Muscle layer of duodenum (tissue), 2 donors: ENCODE data around the gene ARSB.

ENCODE experiments used
- H3K27ac ChIP-seq: one replicate; pipeline ENCODE4 v1.7.0; 2013; ENCODE audit warnings: mild to moderate bottlenecking, low read length
- H3K27me3 ChIP-seq: one replicate; pipeline ENCODE4 v1.7.0; 2013; ENCODE audit warnings: low read depth, mild to moderate bottlenecking, control low read depth, low read length
- H3K36me3 ChIP-seq, 2 donors: one replicate each; pipeline ENCODE4 v1.7.0; 2013; ENCODE audit warnings: low read length in 2 of 2, control low read depth in 1 of 2, mild to moderate bottlenecking in 1 of 2; ENCODE audit not compliant: insufficient read depth in 2 of 2, control insufficient read depth in 1 of 2
- H3K4me1 ChIP-seq, 2 donors: one replicate each; pipeline ENCODE4 v1.7.0; 2013; ENCODE audit warnings: low read length in 2 of 2, mild to moderate bottlenecking in 2 of 2, control low read depth in 1 of 2, moderate library complexity in 1 of 2; ENCODE audit not compliant: insufficient read depth in 2 of 2, control insufficient read depth in 1 of 2
- H3K4me3 ChIP-seq, 2 donors: one replicate each; pipeline ENCODE4 v1.7.0; 2013; ENCODE audit warnings: low read length in 2 of 2, low read depth in 1 of 2, mild to moderate bottlenecking in 1 of 2
- H3K9me3 ChIP-seq, 2 donors: one replicate each; pipeline ENCODE4 v1.7.0; 2013; ENCODE audit warnings: low read length in 2 of 2, control low read depth in 1 of 2, mild to moderate bottlenecking in 1 of 2; ENCODE audit not compliant: control insufficient read depth in 1 of 2
- donor health status: healthy.

Gene ARSB

GRCh38 chr5:79014631-79015030, 29.5 kb upstream of the ARSB start:
- no peaks in the 10 kb centered on the region for H3K4me1 ChIP-seq

GRCh38 chr5:79011869-79012268, 26.8 kb upstream of the ARSB start:
- Histone ChIP-seq H3K27me3 (no peaks in the 10 kb centered on the region), H3K4me3 (no peak overlapping the region), H3K27ac (no peak overlapping the region), H3K4me1 (no peaks in the 10 kb centered on the region), H3K9me3 (no peaks in the 10 kb centered on the region), H3K36me3 (no peaks in the 10 kb centered on the region)

More at GRCh38 chr5:79014631-79015030, 29.5 kb upstream of the ARSB start:
- H3K36me3 ChIP-seq: no peaks in the 10 kb centered on the region
- H3K4me3 ChIP-seq: no peak overlapping the region
- H3K27me3 ChIP-seq: no peaks in the 10 kb centered on the region
- H3K27ac ChIP-seq: no peak overlapping the region
- no peaks in the 10 kb centered on the region for H3K9me3 ChIP-seq

- no peak overlapping the region for H3K27ac ChIP-seq
- H3K27me3 ChIP-seq: no peaks in the 10 kb centered on the region
- H3K4me1 ChIP-seq: no peaks in the 10 kb centered on the region
- no peaks in the 10 kb centered on the region for H3K9me3 ChIP-seq
- H3K36me3 ChIP-seq: no peaks in the 10 kb centered on the region
- H3K4me3 ChIP-seq: no peak overlapping the region
These were observed 26.2 kb upstream of the ARSB start for GRCh38 chr5:79011219-79011836.

GRCh38 chr5:79008362-79008761, 23.3 kb upstream of the ARSB start:
- Histone ChIP-seq H3K27me3 (no peaks in the 10 kb centered on the region), H3K9me3 (no peaks in the 10 kb centered on the region), H3K4me3 (no peak overlapping the region), H3K4me1 (no peaks in the 10 kb centered on the region), H3K27ac (no peak overlapping the region), H3K36me3 (no peaks in the 10 kb centered on the region)

GRCh38 chr5:79007872-79008271, 22.8 kb upstream of the ARSB start:
- Histone ChIP-seq H3K9me3 (no peaks in the 10 kb centered on the region), H3K27me3 (no peaks in the 10 kb centered on the region), H3K4me3 (no peak overlapping the region), H3K4me1 (no peaks in the 10 kb centered on the region), H3K36me3 (no peaks in the 10 kb centered on the region), H3K27ac (no peak overlapping the region)

GRCh38 chr5:79005936-79006631, 21.0 kb upstream of the ARSB start:
- Histone ChIP-seq H3K27ac (no peak overlapping the region), H3K4me3 (no peak overlapping the region), H3K36me3 (no peaks in the 10 kb centered on the region), H3K4me1 (no peaks in the 10 kb centered on the region), H3K9me3 (no peaks in the 10 kb centered on the region), H3K27me3 (no peaks in the 10 kb centered on the region)

- Histone ChIP-seq H3K27ac (no peak overlapping the region), H3K4me3 (no peak overlapping the region), H3K36me3 (no peaks in the 10 kb centered on the region), H3K27me3 (no peaks in the 10 kb centered on the region), H3K9me3 (no peaks in the 10 kb centered on the region), H3K4me1 (no peaks in the 10 kb centered on the region)
These were observed 20.0 kb upstream of the ARSB start for GRCh38 chr5:79005151-79005550.

- Histone ChIP-seq H3K27ac (no peak overlapping the region), H3K27me3 (no peaks in the 10 kb centered on the region), H3K4me3 (no peak overlapping the region)
These were observed 17.3 kb upstream of the ARSB start for GRCh38 chr5:79002374-79002773.

GRCh38 chr5:79001471-79001870, 16.4 kb upstream of the ARSB start:
- Histone ChIP-seq H3K36me3 (no peaks in the 10 kb centered on the region), H3K4me1 (no peaks in the 10 kb centered on the region), H3K27me3 (no peaks in the 10 kb centered on the region), H3K4me3 (no peak overlapping the region), H3K27ac (no peak overlapping the region), H3K9me3 (no peaks in the 10 kb centered on the region)

More at GRCh38 chr5:79002374-79002773, 17.3 kb upstream of the ARSB start:
- Histone ChIP-seq H3K36me3 (no peaks in the 10 kb centered on the region), H3K9me3 (no peaks in the 10 kb centered on the region), H3K4me1 (no peaks in the 10 kb centered on the region)

- Histone ChIP-seq H3K4me1 (no peaks in the 10 kb centered on the region), H3K27ac (no peak overlapping the region), H3K36me3 (no peaks in the 10 kb centered on the region), H3K9me3 (no peaks in the 10 kb centered on the region), H3K27me3 (no peaks in the 10 kb centered on the region), H3K4me3 (no peak overlapping the region)
These were observed 12.0 kb upstream of the ARSB start for GRCh38 chr5:78997090-78997489.

GRCh38 chr5:78995521-78996007, 10.5 kb upstream of the ARSB start:
- no peaks in the 10 kb centered on the region for H3K9me3 ChIP-seq
- H3K27me3 ChIP-seq: no peaks in the 10 kb centered on the region
- H3K36me3 ChIP-seq: no peaks in the 10 kb centered on the region
- no peaks in the 10 kb centered on the region for H3K4me1 ChIP-seq
- no peak overlapping the region for H3K27ac ChIP-seq
- no peak overlapping the region for H3K4me3 ChIP-seq

- no peaks in the 10 kb centered on the region for H3K4me1 ChIP-seq
- H3K27ac ChIP-seq: no peak overlapping the region
- H3K4me3 ChIP-seq: no peak overlapping the region
- H3K36me3 ChIP-seq: no peaks in the 10 kb centered on the region
- no peaks in the 10 kb centered on the region for H3K9me3 ChIP-seq
- H3K27me3 ChIP-seq: no peaks in the 10 kb centered on the region
These were observed 8.1 kb upstream of the ARSB start for GRCh38 chr5:78993165-78993564.
